ENCODE measurements around the gene NECAB3. TPM values are rescaled to one million over a fixed set of nuclear protein-coding genes. Genes with fewer than 3 reads are reported as not detected.
"Not testable (repeated sequence)": the region's sequence is repeated elsewhere in the genome, so short reads cannot be mapped to it uniquely, and the experiment has no call there.

NECAB3 gene
- total RNA-seq, 8 experiments from 2014 or later: 17.4 to 53.7 (median 25.9) TPM

DNA sequence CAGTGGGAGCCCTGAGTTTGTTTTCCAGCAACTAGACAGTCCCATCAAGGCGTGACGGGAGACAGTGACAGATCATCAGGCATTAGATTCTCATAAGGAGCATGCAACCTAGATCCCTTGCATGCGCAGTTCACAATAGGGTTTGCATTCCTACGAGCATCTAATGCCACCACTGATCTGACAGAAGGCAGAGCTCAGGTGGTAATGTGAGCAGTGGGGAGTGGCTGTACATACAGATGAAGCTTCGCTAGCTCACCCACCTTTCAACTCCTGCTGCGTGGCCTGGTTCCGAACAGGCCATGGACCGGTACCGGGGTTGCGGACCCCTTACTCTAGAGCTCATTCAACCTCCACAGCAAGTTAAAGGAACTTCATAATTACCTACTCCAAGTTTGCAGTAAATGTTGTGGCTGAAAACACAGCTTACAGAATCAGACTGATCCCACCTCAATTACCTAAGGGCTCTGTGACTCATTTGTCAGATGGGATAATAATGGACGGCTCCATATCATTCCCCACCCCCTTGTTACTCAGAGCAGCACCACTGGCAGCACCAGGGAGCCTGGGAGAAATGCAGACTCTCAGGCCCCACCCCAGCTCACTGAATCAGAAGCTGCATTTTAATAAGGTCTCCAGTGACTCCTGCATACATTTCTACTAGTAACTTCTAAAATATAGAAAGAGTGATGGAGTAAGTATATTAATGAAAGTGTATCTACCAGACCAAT is 30.1 kb upstream of the NECAB3 start:
- Histone ChIP-seq H3K27ac (no peak overlapping the region), H3K4me1 (replicated peaks in 1 of 2) (no peaks in the 10 kb centered on the region), H3K4me3 (no peak overlapping the region)
- 76 to 100% (median 87%) methylated on average over 1 to 6 of the region's 11 CpGs; no CpG with 5 or more reads in 1 of the 10 experiments for WGBS, 10 experiments
- peak in 4 of 8 experiments; percentile 15 to 97 (median 66) for ATAC-seq (replicated peaks in 6 of 8)
- in situ Hi-C loops (cut with MboI; ENCODE audit: low pct_unique_long_range_greater_than_20kb in 2 of 9, low sequenced_read_pairs in 9 of 9, unreplicated experiment in 9 of 9): no loop called here

- Histone ChIP-seq H3K4me3 (no peak overlapping the region), H3K4me1 (replicated peaks in 1 of 2) (no peaks in the 10 kb centered on the region), H3K27ac (no peak overlapping the region)
- in situ Hi-C loops (cut with MboI; ENCODE audit: low pct_unique_long_range_greater_than_20kb in 2 of 9, low sequenced_read_pairs in 9 of 9, unreplicated experiment in 9 of 9): no loop called here
- no peak for ATAC-seq (replicated peaks in 6 of 8)
- 58 to 100% (median 90%) methylated on average over 1 to 4 of the region's 8 CpGs; no CpG with 5 or more reads in 5 of the 10 experiments for WGBS, 10 experiments
These were observed 29.4 kb upstream of the NECAB3 start for GRCh38 chr20:33703498-33704137.

DNA sequence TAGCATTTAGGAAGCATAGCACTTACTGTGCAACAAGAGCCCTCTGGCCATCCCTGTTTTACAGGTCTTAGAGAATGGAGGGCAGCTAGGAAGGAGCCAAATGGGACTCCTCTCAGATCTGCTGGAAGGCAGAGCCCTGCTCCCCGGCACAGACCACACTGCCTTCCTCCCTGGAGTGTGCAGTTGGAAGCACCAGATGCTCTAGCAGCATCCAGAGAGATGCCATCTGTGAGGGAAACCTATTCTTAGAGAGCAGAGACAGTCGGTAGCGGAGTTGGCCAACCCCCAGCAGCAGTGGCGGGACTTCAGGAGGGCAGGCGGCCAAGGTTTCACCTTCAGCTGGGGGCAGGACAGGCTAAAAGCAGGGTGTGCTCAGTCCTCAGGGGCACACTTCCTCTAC is 28.6 kb upstream of the NECAB3 start:
- H3K4me1 ChIP-seq (replicated peaks in 1 of 2): no peaks in the 10 kb centered on the region
- no peak overlapping the region for H3K27ac ChIP-seq
- no peak overlapping the region for H3K4me3 ChIP-seq
- 40 to 94% (median 77%) methylated on average over 1 to 5 of the region's 5 CpGs; no CpG with 5 or more reads in 4 of the 10 experiments for WGBS, 10 experiments
- in situ Hi-C loops (cut with MboI; ENCODE audit: low pct_unique_long_range_greater_than_20kb in 2 of 9, low sequenced_read_pairs in 9 of 9, unreplicated experiment in 9 of 9): no loop called here
- peak in 1 of 8 experiments; percentile 12 for ATAC-seq (replicated peaks in 6 of 8)

GRCh38 chr20:33701629-33702450 is 27.6 kb upstream of the NECAB3 start:
- Histone ChIP-seq H3K4me3 (no peak overlapping the region), H3K4me1 (replicated peaks in 1 of 2) (no peaks in the 10 kb centered on the region), H3K27ac (no peak overlapping the region)
- WGBS, 10 experiments: 17 to 96% (median 87%) methylated on average over 1 to 5 of the region's 27 CpGs
- in situ Hi-C loops (cut with MboI; ENCODE audit: low pct_unique_long_range_greater_than_20kb in 2 of 9, low sequenced_read_pairs in 9 of 9, unreplicated experiment in 9 of 9): no loop called here
- no peak for ATAC-seq (replicated peaks in 6 of 8)

GRCh38 chr20:33700696-33701441 is 26.6 kb upstream of the NECAB3 start:
- ATAC-seq (replicated peaks in 6 of 8); H3K4me1 ChIP-seq (replicated peaks in 1 of 2); H3K27ac ChIP-seq; in situ Hi-C loops (cut with MboI; ENCODE audit: low pct_unique_long_range_greater_than_20kb in 2 of 9, low sequenced_read_pairs in 9 of 9, unreplicated experiment in 9 of 9); H3K4me3 ChIP-seq: not testable (repeated sequence)
- WGBS, 10 experiments: no CpG with 5 or more reads among the region's 45 CpGs

DNA sequence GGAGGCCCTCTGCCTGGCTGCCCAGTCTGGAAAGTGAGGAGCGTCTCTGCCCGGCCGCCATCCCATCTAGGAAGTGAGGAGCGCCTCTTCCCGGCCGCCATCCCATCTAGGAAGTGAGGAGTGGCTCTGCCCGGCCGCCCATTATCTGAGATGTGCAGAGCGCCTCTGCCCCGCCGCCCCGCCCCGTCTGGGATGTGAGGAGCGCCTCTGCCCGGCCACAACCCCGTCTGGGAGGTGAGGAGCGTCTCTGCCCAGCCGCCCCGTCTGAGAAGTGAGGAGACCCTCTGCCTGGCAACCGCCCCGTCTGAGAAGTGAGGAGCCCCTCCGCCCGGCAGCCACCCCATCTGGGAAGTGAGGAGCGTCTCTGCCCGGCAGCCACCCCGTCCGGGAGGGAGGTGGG is 24.7 kb upstream of the NECAB3 start:
- in situ Hi-C loops (cut with MboI; ENCODE audit: low pct_unique_long_range_greater_than_20kb in 2 of 9, low sequenced_read_pairs in 9 of 9, unreplicated experiment in 9 of 9); H3K27ac ChIP-seq: not testable (repeated sequence)

DNA sequence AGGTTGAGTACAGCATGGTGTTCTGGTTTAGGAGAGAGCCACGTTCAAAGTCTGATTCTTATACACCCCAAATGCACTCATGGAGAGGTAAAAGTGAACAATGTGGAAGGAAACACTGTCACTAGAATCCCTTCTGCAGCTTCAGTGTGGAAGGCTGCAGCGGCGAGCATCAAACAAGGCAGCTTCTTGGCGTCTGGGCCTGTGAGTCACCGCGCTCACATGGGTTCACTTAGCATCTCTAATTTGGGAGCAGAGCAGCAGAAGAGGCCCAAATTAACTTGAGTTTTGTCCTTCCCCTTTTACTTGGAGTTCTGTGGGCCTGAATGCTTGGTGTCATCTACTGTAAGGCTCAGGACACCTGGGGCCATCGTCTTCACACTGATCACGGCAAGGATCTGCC is 22.9 kb upstream of the NECAB3 start:
- ATAC-seq (replicated peaks in 6 of 8): peak in 3 of 8 experiments; percentile 52 to 99 (median 96)
- 0 to 84% (median 49%) methylated on average over 1 to 7 of the region's 8 CpGs; no CpG with 5 or more reads in 2 of the 10 experiments for WGBS, 10 experiments

More for the DNA sequence above, 24.7 kb upstream of the NECAB3 start:
- not testable (repeated sequence) for H3K4me1 ChIP-seq (replicated peaks in 1 of 2); H3K4me3 ChIP-seq; ATAC-seq (replicated peaks in 6 of 8)
- whole genome bisulfite sequencing, 10 experiments: no CpG with 5 or more reads among the region's 27 CpGs

GRCh38 chr20:33696448-33696847 is 22.2 kb upstream of the NECAB3 start:
- 52 to 92% (median 74%) methylated on average over 1 to 4 of the region's 4 CpGs; no CpG with 5 or more reads in 3 of the 10 experiments for WGBS, 10 experiments
- no peak overlapping the region for H3K4me3 ChIP-seq
- in situ Hi-C loops (cut with MboI; ENCODE audit: low pct_unique_long_range_greater_than_20kb in 2 of 9, low sequenced_read_pairs in 9 of 9, unreplicated experiment in 9 of 9): no loop called here
- peaks cover 11 to 13% of the 10 kb centered on the region in 2 donors for H3K4me1 ChIP-seq (replicated peaks in 1 of 2)
- no peak for ATAC-seq (replicated peaks in 6 of 8)
- no peak overlapping the region for H3K27ac ChIP-seq

More for the DNA sequence above, 22.9 kb upstream of the NECAB3 start:
- in situ Hi-C loops (cut with MboI; ENCODE audit: low pct_unique_long_range_greater_than_20kb in 2 of 9, low sequenced_read_pairs in 9 of 9, unreplicated experiment in 9 of 9): no loop called here
- Histone ChIP-seq H3K4me3 (no peak overlapping the region), H3K4me1 (replicated peaks in 1 of 2) (peaks cover 11 to 13% of the 10 kb centered on the region in 2 donors), H3K27ac (no peak overlapping the region)

DNA sequence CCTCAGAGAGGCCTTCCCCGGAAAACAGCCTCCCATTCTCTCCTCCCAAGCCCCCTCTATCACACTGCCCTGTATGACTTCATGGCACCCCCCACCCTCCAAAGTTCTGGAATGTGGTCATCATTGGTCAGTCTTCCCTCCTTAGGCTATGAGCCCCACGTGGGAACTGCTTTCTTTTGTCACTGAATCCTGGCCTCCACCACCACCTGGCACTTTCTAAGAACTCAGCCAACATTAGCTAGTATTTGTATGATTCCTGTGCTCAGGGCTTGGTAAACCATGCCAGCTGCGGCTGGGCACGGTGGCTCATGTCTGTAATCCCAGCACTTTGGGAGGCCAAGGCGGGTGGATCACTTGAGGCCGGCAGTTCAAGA is 20.4 kb upstream of the NECAB3 start:
- Histone ChIP-seq H3K4me1 (replicated peaks in 1 of 2) (peaks cover 11 to 13% of the 10 kb centered on the region in 2 donors), H3K4me3 (no peak overlapping the region), H3K27ac (no peak overlapping the region)
- 30 to 100% (median 60%) methylated on average over 1 to 2 of the region's 6 CpGs; no CpG with 5 or more reads in 6 of the 10 experiments for WGBS, 10 experiments
- in situ Hi-C loops (cut with MboI; ENCODE audit: low pct_unique_long_range_greater_than_20kb in 2 of 9, low sequenced_read_pairs in 9 of 9, unreplicated experiment in 9 of 9): no loop called here
- peak in 5 of 8 experiments; percentile 11 to 48 (median 19) for ATAC-seq (replicated peaks in 6 of 8)

- H3K4me1 ChIP-seq (replicated peaks in 1 of 2): peaks cover 11 to 13% of the 10 kb centered on the region in 2 donors
- ATAC-seq (replicated peaks in 6 of 8): peak; percentile 23 to 87 (median 84)
- no peak overlapping the region for H3K27ac ChIP-seq
- WGBS, 10 experiments: 29 to 80% (median 76%) methylated on average over 1 to 4 of the region's 17 CpGs; no CpG with 5 or more reads in 4 of the 10 experiments
- in situ Hi-C loops (cut with MboI; ENCODE audit: low pct_unique_long_range_greater_than_20kb in 2 of 9, low sequenced_read_pairs in 9 of 9, unreplicated experiment in 9 of 9): no loop called here
- H3K4me3 ChIP-seq: no peak overlapping the region
These were observed 19.8 kb upstream of the NECAB3 start for GRCh38 chr20:33693741-33694638.

- peaks cover 11 to 13% of the 10 kb centered on the region in 2 donors for H3K4me1 ChIP-seq (replicated peaks in 1 of 2)
- WGBS, 10 experiments: 64 to 100% (median 81%) methylated on average over 1 to 4 of the region's 5 CpGs; no CpG with 5 or more reads in 2 of the 10 experiments
- no peak overlapping the region for H3K4me3 ChIP-seq
- in situ Hi-C loops (cut with MboI; ENCODE audit: low pct_unique_long_range_greater_than_20kb in 2 of 9, low sequenced_read_pairs in 9 of 9, unreplicated experiment in 9 of 9): no loop called here
- peak in 3 of 8 experiments; percentile 5 to 23 (median 19) for ATAC-seq (replicated peaks in 6 of 8)
- no peak overlapping the region for H3K27ac ChIP-seq
These were observed 19.1 kb upstream of the NECAB3 start for GRCh38 chr20:33693289-33693688.

Measured in motor neuron (in vitro differentiated cells).